Measurements from ENCODE around the gene CLCNKA. TPM values are rescaled to one million over a fixed set of nuclear protein-coding genes. Genes with fewer than 3 reads are reported as not detected.

CLCNKA gene
- polyA plus RNA-seq, 1 donor (not counting 4 experiments of a cell fraction or from before 2014, with no cell fraction given) = not detected

GRCh38 chr1:16070640-16071355 lies 49.0 kb downstream of the CLCNKA start:
- H3K36me3 ChIP-seq (ENCODE audit: control insufficient read depth in 2 of 2, extremely low read depth in 1 of 2, insufficient read depth in 2 of 2, low read length in 2 of 2) = no peaks in the 10 kb centered on the region
- H2AFZ ChIP-seq (ENCODE audit: control insufficient read depth, low read length) = no peak overlapping the region
- peaks cover 16% of the 10 kb centered on the region for H3K4me1 ChIP-seq (ENCODE audit: control insufficient read depth, extremely low read depth, insufficient read depth, low read length)
- no peak overlapping the region for H3K4me3 ChIP-seq (ENCODE audit: control insufficient read depth in 2 of 3, extremely low read depth in 1 of 3, insufficient read depth in 2 of 3, low read depth in 1 of 3, low read length in 3 of 3)
- H3K27ac ChIP-seq (ENCODE audit: control insufficient read depth, insufficient read depth, low read length) = no peak overlapping the region
- H3K27me3 ChIP-seq (ENCODE audit: control insufficient read depth, extremely low read depth, insufficient read depth, low read length) = peaks cover 17% of the 10 kb centered on the region
- H3K4me2 ChIP-seq (ENCODE audit: control insufficient read depth, extremely low read depth, insufficient read depth, low read depth, low read length) = no peak overlapping the region
- H3K9me3 ChIP-seq (ENCODE audit: control insufficient read depth, low read depth, low read length) = no peaks in the 10 kb centered on the region
- H3K79me2 ChIP-seq (ENCODE audit: control insufficient read depth, insufficient read depth, low read length) = no peaks in the 10 kb centered on the region
- TF ChIP-seq EZH2 (IDR thresholded peaks at IDR 0.05; ENCODE audit: low read length) (no peak), CTCF (optimal IDR thresholded peaks at IDR 0.05 in 1 of 3, IDR thresholded peaks at IDR 0.05 in 1 of 3, conservative IDR thresholded peaks at IDR 0.05 in 1 of 3; ENCODE audit: extremely low read depth in 1 of 3, insufficient read depth in 2 of 3, low read length in 3 of 3) (no peak)
- DNase-seq (ENCODE audit: low read depth, low spot score) = no peak
- no peaks in the 10 kb centered on the region for H3K9me1 ChIP-seq (ENCODE audit: control insufficient read depth, extremely low read depth, insufficient read depth, low read length)
- no peak for FAIRE-seq
- H3K9ac ChIP-seq (ENCODE audit: control insufficient read depth, extremely low read depth, insufficient read depth, low read length) = no peak overlapping the region
- dilution Hi-C loops (cut with MboI; ENCODE audit: extremely low pct_ligation_motif_present, low sequenced_read_pairs) = no loop called here
- H4K20me1 ChIP-seq (ENCODE audit: control insufficient read depth, extremely low read depth, insufficient read depth, low read length) = no peaks in the 10 kb centered on the region

- Histone ChIP-seq H3K9me3 (ENCODE audit: control insufficient read depth, low read depth, low read length) (no peaks in the 10 kb centered on the region), H3K9me1 (ENCODE audit: control insufficient read depth, extremely low read depth, insufficient read depth, low read length) (no peaks in the 10 kb centered on the region), H4K20me1 (ENCODE audit: control insufficient read depth, extremely low read depth, insufficient read depth, low read length) (no peaks in the 10 kb centered on the region), H3K79me2 (ENCODE audit: control insufficient read depth, insufficient read depth, low read length) (no peaks in the 10 kb centered on the region), H3K9ac (ENCODE audit: control insufficient read depth, extremely low read depth, insufficient read depth, low read length) (no peak overlapping the region), H3K4me1 (ENCODE audit: control insufficient read depth, extremely low read depth, insufficient read depth, low read length) (peaks cover 24% of the 10 kb centered on the region), H3K4me3 (ENCODE audit: control insufficient read depth in 2 of 3, extremely low read depth in 1 of 3, insufficient read depth in 2 of 3, low read depth in 1 of 3, low read length in 3 of 3) (no peak overlapping the region), H3K4me2 (ENCODE audit: control insufficient read depth, extremely low read depth, insufficient read depth, low read depth, low read length) (no peak overlapping the region), H3K27ac (ENCODE audit: control insufficient read depth, insufficient read depth, low read length) (no peak overlapping the region), H2AFZ (ENCODE audit: control insufficient read depth, low read length) (no peak overlapping the region), H3K27me3 (ENCODE audit: control insufficient read depth, extremely low read depth, insufficient read depth, low read length) (peaks cover 17% of the 10 kb centered on the region), H3K36me3 (ENCODE audit: control insufficient read depth in 2 of 2, extremely low read depth in 1 of 2, insufficient read depth in 2 of 2, low read length in 2 of 2) (no peaks in the 10 kb centered on the region)
- DNase-seq (ENCODE audit: low read depth, low spot score) = no peak
- dilution Hi-C loops (cut with MboI; ENCODE audit: extremely low pct_ligation_motif_present, low sequenced_read_pairs) = no loop called here
- FAIRE-seq = no peak
- TF ChIP-seq CTCF (optimal IDR thresholded peaks at IDR 0.05 in 1 of 3, IDR thresholded peaks at IDR 0.05 in 1 of 3, conservative IDR thresholded peaks at IDR 0.05 in 1 of 3; ENCODE audit: extremely low read depth in 1 of 3, insufficient read depth in 2 of 3, low read length in 3 of 3) (no peak), EZH2 (IDR thresholded peaks at IDR 0.05; ENCODE audit: low read length) (no peak)
These were observed 49.8 kb downstream of the CLCNKA start for GRCh38 chr1:16071614-16072013.
